Cerebellar nuclear complex (tissue), 1 donor: ENCODE data around the gene UBR7.

Experiments
- DNase-seq, 2 experiments: peaks; one replicate each; lab custom pipeline; 2025; lab: John Stamatoyannopoulos, UW

UBR7 gene

GRCh38 chr14:93249128-93249831, 42.2 kb downstream of the UBR7 start:
- no peak for DNase-seq

DNA sequence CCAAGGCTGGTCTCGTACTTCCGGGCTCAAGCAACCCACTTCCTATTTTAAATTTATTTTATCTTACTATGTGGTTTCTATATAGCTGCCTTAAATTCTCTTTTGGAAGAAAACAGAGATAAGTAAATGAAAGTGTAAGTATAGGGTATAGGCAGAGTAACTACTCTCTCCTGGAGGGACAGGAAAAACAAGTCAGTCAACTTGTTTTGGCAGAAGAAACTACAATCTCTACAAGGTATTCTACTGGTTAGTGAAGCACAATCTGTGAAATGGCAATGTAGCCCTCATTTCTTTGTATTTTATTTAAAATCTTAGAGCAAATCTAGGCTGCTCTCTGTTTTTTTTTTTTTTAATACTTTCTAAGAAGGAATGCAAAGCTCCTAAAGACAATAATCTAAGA, 55.4 kb downstream of the UBR7 start:
- DNase-seq = no peak

DNA sequence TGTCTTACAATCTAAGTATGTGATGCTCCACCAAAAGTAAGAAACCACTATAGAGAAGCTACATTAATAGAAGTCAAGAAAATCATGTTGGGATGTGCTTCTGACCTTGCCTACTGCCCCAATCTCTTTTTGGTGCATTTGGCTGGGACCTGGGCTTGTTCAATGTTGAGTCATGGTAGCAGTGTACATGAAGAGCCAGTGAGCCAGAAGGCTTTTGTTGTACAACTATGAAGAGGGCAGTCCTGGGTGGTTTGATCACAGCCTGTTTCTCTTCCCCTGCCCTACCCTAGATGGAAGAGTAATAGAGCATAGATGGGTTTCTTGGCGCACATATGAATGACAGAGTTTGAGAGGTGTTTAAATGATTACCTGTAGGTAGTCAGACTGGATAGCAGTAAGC, 56.4 kb downstream of the UBR7 start:
- no peak for DNase-seq

DNA sequence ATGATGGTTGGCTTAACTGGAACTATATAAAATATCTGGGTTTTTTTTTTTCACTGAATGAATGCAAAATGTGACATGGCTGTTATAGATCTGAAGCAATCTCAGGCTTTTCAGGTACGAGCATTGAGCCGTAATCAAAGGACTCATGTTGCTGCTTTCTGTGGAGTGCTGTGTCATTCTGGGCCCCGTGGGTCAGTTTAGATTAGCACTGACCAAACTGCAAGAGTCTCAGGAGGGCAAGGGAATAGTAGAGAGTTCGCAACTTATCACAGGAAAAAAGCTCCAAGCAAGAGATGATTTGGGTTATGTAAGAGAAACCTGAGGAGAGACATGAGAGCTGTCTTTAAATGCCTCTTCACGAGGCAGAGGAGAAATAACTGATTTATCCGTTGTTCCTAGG, 59.1 kb downstream of the UBR7 start:
- DNase-seq = no peak

GRCh38 chr14:93267149-93267711, 60.2 kb downstream of the UBR7 start:
- no peak for DNase-seq

- no peak for DNase-seq
These were observed 61.4 kb downstream of the UBR7 start for GRCh38 chr14:93268406-93268805.

GRCh38 chr14:93269341-93270068, 62.4 kb downstream of the UBR7 start:
- DNase-seq = no peak

DNA sequence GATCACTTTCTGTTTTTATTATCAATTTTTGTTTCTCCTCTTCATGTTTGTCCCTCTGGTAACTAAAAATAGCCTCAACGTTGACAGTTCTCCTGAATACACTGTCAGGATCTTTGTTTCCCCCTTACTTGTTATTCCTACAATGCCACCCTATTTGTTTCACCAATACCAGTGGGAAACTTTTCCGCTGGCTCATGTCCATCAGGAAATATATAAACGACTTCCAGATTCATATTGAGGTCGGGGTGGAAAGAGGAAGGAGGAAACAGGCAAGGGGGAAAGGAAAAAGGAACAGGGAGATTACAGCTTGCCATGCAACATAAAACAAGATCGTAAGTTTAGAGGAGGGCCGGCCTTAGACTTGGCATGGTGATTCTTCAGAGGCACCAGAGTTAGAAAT, 64.1 kb downstream of the UBR7 start:
- DNase-seq = no peak

- DNase-seq = no peak
These were observed 67.2 kb downstream of the UBR7 start for GRCh38 chr14:93274055-93274806.

DNA sequence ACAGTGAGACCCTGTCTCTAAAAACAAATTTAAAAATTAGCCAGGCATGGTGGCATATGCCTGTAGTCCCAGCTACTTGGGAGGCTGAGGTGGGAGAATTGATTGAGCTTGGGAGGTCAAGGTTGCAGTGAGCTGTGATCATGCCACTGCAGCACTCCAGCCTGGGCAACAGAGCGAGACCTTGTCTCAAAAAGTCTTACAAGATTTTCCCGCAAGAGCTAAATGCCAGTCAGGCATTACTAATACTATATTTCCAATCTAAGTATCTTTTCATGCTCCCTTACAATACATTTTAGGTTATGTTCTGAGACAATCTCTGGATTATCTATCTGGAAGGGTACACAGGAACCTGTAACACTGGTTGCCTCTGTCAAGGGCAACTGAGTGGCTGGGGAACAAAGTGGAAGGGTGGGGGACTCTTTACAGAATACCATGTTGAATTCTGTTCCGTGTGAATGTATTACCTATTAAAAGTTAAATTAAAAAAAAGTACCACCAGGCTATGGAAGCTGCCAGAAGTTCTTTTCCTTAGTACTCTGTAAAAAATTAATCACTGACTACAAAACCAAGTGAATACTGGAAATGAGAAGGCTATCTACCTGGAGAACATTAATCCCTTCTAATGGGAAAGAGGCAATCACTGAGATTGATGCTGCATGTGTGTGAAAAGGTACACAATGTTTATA, 69.1 kb downstream of the UBR7 start:
- no peak for DNase-seq
